SK-N-SH (cell line): ENCODE data around the gene PRPF18. TPM values are rescaled to one million over a fixed set of nuclear protein-coding genes. Genes with fewer than 3 reads are reported as not detected.

Experiments
- CTCF ChIA-PET: fragments of 300-600, 350-600 bp; formaldehyde crosslinking; extraction: SDS; loops from one replicate; lab custom pipeline; 2021; lab: Yijun Ruan, JAX
- POLR2A ChIA-PET: fragments of 350-600 bp; sonication (Branson Sonifier 250); formaldehyde crosslinking; extraction: SDS; loops from one replicate; lab custom pipeline; 2020; ENCODE audit warnings: antibody characterized with exemption, inconsistent platforms; lab: Yijun Ruan, JAX
- DNase-seq: peaks from one replicate; pipeline ENCODE4 v3.0.0; 2012
- H2AFZ ChIP-seq: fragments of 200-600 bp; sonication (generic); 2 replicates; pipeline ENCODE4 v1.8.1; 2016; ENCODE audit warnings: antibody characterized with exemption, mild to moderate bottlenecking, low read depth
- H3F3A ChIP-seq: fragments of 200-600 bp; sonication (generic); replicated peaks from 2 replicates; pipeline ENCODE3; 2016; ENCODE audit warnings: antibody characterized with exemption, mild to moderate bottlenecking; ENCODE audit not compliant: insufficient read depth
- H3K27ac ChIP-seq, 2 experiments: fragments of 200-500 bp in 1 of 2; fragments of 200-600 bp in 1 of 2; sonication (Bioruptor generic) in 1 of 2; sonication (generic), shearing (Covaris generic) in 1 of 2; 2 replicates each; pipeline versions ENCODE4 v1.5.1 to v1.6.1; 2014 to 2016; ENCODE audit warnings: low read depth in 2 of 2, inconsistent platforms in 1 of 2, low read length in 1 of 2, mild to moderate bottlenecking in 1 of 2, mixed read lengths in 1 of 2
- H3K27me3 ChIP-seq: fragments of 200-600 bp; sonication (generic), shearing (Covaris generic); 2 replicates; pipeline ENCODE4 v1.6.1; 2016; ENCODE audit warnings: mixed run types; ENCODE audit not compliant: insufficient read depth
- H3K36me3 ChIP-seq, 2 experiments: fragments of 200-500 bp in 1 of 2; fragments of 200-600 bp in 1 of 2; sonication (Bioruptor generic) in 1 of 2; sonication (generic) in 1 of 2; replicated peaks in 1 of 2; 2 replicates each; pipeline versions ENCODE3 to v1.5.1; 2014 to 2016; ENCODE audit warnings: low read length in 1 of 2, mild to moderate bottlenecking in 1 of 2; ENCODE audit not compliant: insufficient read depth in 2 of 2, control insufficient read depth in 1 of 2
- H3K4me1 ChIP-seq, 2 experiments: fragments of 200-500 bp in 1 of 2; fragments of 200-600 bp in 1 of 2; sonication (Bioruptor generic) in 1 of 2; sonication (generic), shearing (Covaris generic) in 1 of 2; 2 replicates each; pipeline versions ENCODE4 v1.5.1 to v1.6.1; 2014 to 2016; ENCODE audit warnings: low read depth in 1 of 2, low read length in 1 of 2, mixed run types in 1 of 2; ENCODE audit not compliant: insufficient read depth in 2 of 2, control insufficient read depth in 1 of 2
- H3K4me2 ChIP-seq: fragments of 200-600 bp; sonication (generic), shearing (Covaris generic); 2 replicates; pipeline ENCODE4 v1.6.1; 2017; ENCODE audit warnings: mixed run types
- H3K4me3 ChIP-seq, 2 experiments: fragments of 200-500 bp in 1 of 2; fragments of 200-600 bp in 1 of 2; sonication (Bioruptor generic) in 1 of 2; sonication (generic), shearing (Covaris generic) in 1 of 2; 2 replicates each; pipeline versions ENCODE4 v1.5.1 to v1.8.1; 2014 to 2016; ENCODE audit warnings: low read depth in 2 of 2, inconsistent platforms in 1 of 2, low read length in 1 of 2, mild to moderate bottlenecking in 1 of 2, mixed read lengths in 1 of 2, moderate library complexity in 1 of 2
- H3K79me2 ChIP-seq: fragments of 200-600 bp; sonication (generic); 2 replicates; pipeline ENCODE4 v1.8.1; 2017; ENCODE audit warnings: mild to moderate bottlenecking; ENCODE audit not compliant: insufficient read depth
- H3K9ac ChIP-seq: fragments of 200-600 bp; sonication (generic); 2 replicates; pipeline ENCODE4 v1.6.1; 2017; ENCODE audit warnings: mixed run types
- H3K9me2 ChIP-seq: fragments of 200-600 bp; sonication (generic); 2 replicates; pipeline ENCODE4 v1.6.1; 2017; ENCODE audit warnings: mixed run types
- H3K9me3 ChIP-seq: fragments of 200-600 bp; sonication (generic); 2 replicates; pipeline ENCODE4 v1.6.1; 2017; ENCODE audit warnings: mixed run types, mild to moderate bottlenecking, moderate library complexity
- H4K20me1 ChIP-seq: fragments of 200-600 bp; sonication (generic); 2 replicates; pipeline ENCODE4 v1.6.1; 2017; ENCODE audit warnings: mild to moderate bottlenecking, mixed run types; ENCODE audit not compliant: insufficient read depth
- ELF1 ChIP-seq: IDR thresholded peaks from 2 replicates; pipeline ENCODE4 v1.4.0; 2012
- EZH2phosphoT487 ChIP-seq: fragments of 200-600 bp; sonication (generic); IDR thresholded peaks from 2 replicates; pipeline ENCODE4 v1.6.1; 2017; ENCODE audit warnings: low read depth, mixed run types, mild to moderate bottlenecking, antibody characterized with exemption, moderate library complexity, borderline replicate concordance
- FOSL2 ChIP-seq: IDR thresholded peaks from 2 replicates; pipeline ENCODE4 v1.4.0; 2012; ENCODE audit warnings: low read depth, mild to moderate bottlenecking, moderate library complexity, borderline replicate concordance
- FOXJ3 ChIP-seq: sonication (generic); formaldehyde crosslinking; IDR thresholded peaks from 2 replicates; pipeline ENCODE4 v1.5.1; 2020; ENCODE audit warnings: mild to moderate bottlenecking, missing genetic modification reagents
- MEF2A ChIP-seq: IDR thresholded peaks from 2 replicates; pipeline ENCODE4 v1.4.0; 2012; ENCODE audit warnings: low read depth, borderline replicate concordance
- NFIC ChIP-seq: IDR thresholded peaks from 2 replicates; pipeline ENCODE4 v1.4.0; 2012; ENCODE audit warnings: borderline replicate concordance
- POLR2AphosphoS5 ChIP-seq: IDR thresholded peaks from 2 replicates; pipeline ENCODE4 v1.6.1; 2012; ENCODE audit warnings: low read depth, low read length
- RAD21 ChIP-seq: IDR thresholded peaks from 2 replicates; pipeline ENCODE4 v1.6.1; 2012; ENCODE audit warnings: mild to moderate bottlenecking, low read length
- RFX5 ChIP-seq: IDR thresholded peaks from 2 replicates; pipeline ENCODE4 v1.6.1; 2012; ENCODE audit warnings: mild to moderate bottlenecking, improper control_type of control experiment, low read length
- RXRA ChIP-seq: IDR thresholded peaks from 2 replicates; pipeline ENCODE4 v1.4.0; 2012; ENCODE audit warnings: low read depth, mild to moderate bottlenecking, borderline replicate concordance
- SMC3 ChIP-seq: IDR thresholded peaks from 2 replicates; pipeline ENCODE4 v1.6.1; 2012; ENCODE audit warnings: low read depth, low read length, improper control_type of control experiment
- TEAD4 ChIP-seq: IDR thresholded peaks from 2 replicates; pipeline ENCODE4 v1.4.0; 2012; ENCODE audit warnings: mild to moderate bottlenecking, borderline replicate concordance; ENCODE audit not compliant: insufficient read depth
- YY1 ChIP-seq: IDR thresholded peaks from 2 replicates; pipeline ENCODE4 v1.4.0; 2012; ENCODE audit warnings: low read depth, mild to moderate bottlenecking
- WGBS: methylation state at CpG from one replicate; pipeline ENCODE4 v1.1.6; 2017; ENCODE audit warnings: low lambda C conversion rate; 5-methylcytosine and 5-hydroxymethylcytosine counted together
- polyA plus RNA-seq, 3 experiments: library from polyadenylated mRNA; depleted of rRNA; stranded (reverse); fragments of >200 nt; gene quantifications; 2 replicates each; pipeline ENCODE4 v1.2.3, GENCODE V29; 2012
- TF ChIP-seq, protein P1 (sequence below): fragments of 150-350 bp; IDR thresholded peaks from 2 replicates; pipeline ENCODE4 v1.6.1; 2017; ENCODE audit warnings: antibody characterized with exemption, low read length, low read depth, borderline replicate concordance
- TF ChIP-seq, protein P2 (sequence below): IDR thresholded peaks from 2 replicates; pipeline ENCODE4 v1.4.0; 2012; ENCODE audit warnings: low read depth, borderline replicate concordance
- TF ChIP-seq, protein P3 (sequence below): fragments of 200-600 bp; sonication (generic); IDR thresholded peaks from 2 replicates; pipeline ENCODE4 v1.6.1; 2017; ENCODE audit warnings: antibody characterized with exemption, mild to moderate bottlenecking, moderate library complexity
- TF ChIP-seq, protein P4 (sequence below): fragments of 150-350 bp; IDR thresholded peaks from 2 replicates; pipeline ENCODE4 v1.6.1; 2016; ENCODE audit warnings: mild to moderate bottlenecking, low read depth, low read length

Gene PRPF18
- polyA plus RNA-seq, 1 of the 3 experiments (the other 2 are of a cell fraction): 12.1 TPM

DNA sequence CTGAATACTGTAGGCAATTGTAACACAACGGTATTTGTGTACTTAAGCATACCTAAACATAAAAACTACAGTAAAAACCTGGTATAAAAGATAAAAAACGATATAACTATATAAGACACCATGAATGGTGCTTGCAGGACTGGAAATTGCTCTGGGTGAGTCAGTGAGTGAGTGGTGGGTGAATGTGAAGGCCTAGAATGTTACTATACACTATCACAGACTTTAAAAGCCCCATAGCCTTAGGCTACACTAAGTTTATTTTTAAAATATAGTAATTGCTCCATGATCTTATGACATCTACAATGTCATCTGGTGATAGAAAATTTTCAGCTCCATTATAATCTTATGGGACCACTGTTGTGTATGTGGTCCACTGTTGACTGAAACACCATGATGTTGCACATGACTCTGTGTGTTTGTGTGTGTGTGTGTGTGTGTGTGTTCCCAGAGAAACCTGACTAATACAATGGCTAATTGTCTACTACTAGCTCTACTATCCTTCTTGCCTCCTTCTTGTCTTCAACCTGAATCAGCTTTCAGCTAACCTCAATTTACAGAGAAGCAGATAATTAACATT is 27.6 kb upstream of the PRPF18 start:
- Histone ChIP-seq H3K36me3 (no peaks in the 10 kb centered on the region), H3F3A (no peaks in the 10 kb centered on the region), H3K9me2 (no peaks in the 10 kb centered on the region), H3K79me2 (no peaks in the 10 kb centered on the region), H3K9ac (no peak overlapping the region), H3K4me3 (no peak overlapping the region), H3K27ac (no peak overlapping the region), H2AFZ (no peak overlapping the region), H3K4me1 (0 out of 4 replicates have a peak, but pooled peaks cover 0 to 4% of the 10 kb centered on the region in 2 experiments), H4K20me1 (no peaks in the 10 kb centered on the region), H3K27me3 (no peaks in the 10 kb centered on the region; the same call in 1 of the 2 replicates), H3K9me3 (no peaks in the 10 kb centered on the region), H3K4me2 (no peak overlapping the region)
- WGBS: 22% methylated on average over 2 of the region's 2 CpGs
- ChIA-PET CTCF (no interaction called here), POLR2A (no interaction called here)
- TF ChIP-seq NFIC (no peak), ELF1 (no peak), RAD21 (no peak), MEF2A (no peak), RFX5 (no peak), TEAD4 (no peak), RXRA (no peak), FOXJ3 (CRISPR knock-in tag) (no peak), FOSL2 (no peak), EZH2phosphoT487 (no peak), SMC3 (no peak), YY1 (no peak), POLR2AphosphoS5 (no peak)
- TF ChIP-seq, protein P1, sequence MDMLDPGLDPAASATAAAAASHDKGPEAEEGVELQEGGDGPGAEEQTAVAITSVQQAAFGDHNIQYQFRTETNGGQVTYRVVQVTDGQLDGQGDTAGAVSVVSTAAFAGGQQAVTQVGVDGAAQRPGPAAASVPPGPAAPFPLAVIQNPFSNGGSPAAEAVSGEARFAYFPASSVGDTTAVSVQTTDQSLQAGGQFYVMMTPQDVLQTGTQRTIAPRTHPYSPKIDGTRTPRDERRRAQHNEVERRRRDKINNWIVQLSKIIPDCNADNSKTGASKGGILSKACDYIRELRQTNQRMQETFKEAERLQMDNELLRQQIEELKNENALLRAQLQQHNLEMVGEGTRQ: no peak
- TF ChIP-seq, protein P2, sequence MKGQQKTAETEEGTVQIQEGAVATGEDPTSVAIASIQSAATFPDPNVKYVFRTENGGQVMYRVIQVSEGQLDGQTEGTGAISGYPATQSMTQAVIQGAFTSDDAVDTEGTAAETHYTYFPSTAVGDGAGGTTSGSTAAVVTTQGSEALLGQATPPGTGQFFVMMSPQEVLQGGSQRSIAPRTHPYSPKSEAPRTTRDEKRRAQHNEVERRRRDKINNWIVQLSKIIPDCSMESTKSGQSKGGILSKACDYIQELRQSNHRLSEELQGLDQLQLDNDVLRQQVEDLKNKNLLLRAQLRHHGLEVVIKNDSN: no peak
- TF ChIP-seq, protein P3, sequence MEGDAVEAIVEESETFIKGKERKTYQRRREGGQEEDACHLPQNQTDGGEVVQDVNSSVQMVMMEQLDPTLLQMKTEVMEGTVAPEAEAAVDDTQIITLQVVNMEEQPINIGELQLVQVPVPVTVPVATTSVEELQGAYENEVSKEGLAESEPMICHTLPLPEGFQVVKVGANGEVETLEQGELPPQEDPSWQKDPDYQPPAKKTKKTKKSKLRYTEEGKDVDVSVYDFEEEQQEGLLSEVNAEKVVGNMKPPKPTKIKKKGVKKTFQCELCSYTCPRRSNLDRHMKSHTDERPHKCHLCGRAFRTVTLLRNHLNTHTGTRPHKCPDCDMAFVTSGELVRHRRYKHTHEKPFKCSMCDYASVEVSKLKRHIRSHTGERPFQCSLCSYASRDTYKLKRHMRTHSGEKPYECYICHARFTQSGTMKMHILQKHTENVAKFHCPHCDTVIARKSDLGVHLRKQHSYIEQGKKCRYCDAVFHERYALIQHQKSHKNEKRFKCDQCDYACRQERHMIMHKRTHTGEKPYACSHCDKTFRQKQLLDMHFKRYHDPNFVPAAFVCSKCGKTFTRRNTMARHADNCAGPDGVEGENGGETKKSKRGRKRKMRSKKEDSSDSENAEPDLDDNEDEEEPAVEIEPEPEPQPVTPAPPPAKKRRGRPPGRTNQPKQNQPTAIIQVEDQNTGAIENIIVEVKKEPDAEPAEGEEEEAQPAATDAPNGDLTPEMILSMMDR: no peak
- TF ChIP-seq, protein P4, sequence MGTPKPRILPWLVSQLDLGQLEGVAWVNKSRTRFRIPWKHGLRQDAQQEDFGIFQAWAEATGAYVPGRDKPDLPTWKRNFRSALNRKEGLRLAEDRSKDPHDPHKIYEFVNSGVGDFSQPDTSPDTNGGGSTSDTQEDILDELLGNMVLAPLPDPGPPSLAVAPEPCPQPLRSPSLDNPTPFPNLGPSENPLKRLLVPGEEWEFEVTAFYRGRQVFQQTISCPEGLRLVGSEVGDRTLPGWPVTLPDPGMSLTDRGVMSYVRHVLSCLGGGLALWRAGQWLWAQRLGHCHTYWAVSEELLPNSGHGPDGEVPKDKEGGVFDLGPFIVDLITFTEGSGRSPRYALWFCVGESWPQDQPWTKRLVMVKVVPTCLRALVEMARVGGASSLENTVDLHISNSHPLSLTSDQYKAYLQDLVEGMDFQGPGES: no peak
- no peak for DNase-seq
